GM10266 (cell line): ENCODE results near the gene PTCD3.

Experiments
- DNase-seq: peaks from one replicate; pipeline ENCODE4 v3.0.0; 2012; ENCODE audit errors: extremely low spot score
- CTCF ChIP-seq: IDR thresholded peaks from 2 replicates; pipeline ENCODE4 v1.5.1; 2012; ENCODE audit warnings: mild to moderate bottlenecking, low read depth; ENCODE audit not compliant: control insufficient read depth, insufficient read depth; ENCODE audit errors: missing control alignments

PTCD3 gene

GRCh38 chr2:86172610-86173009, 66.6 kb downstream of the PTCD3 start:
- DNase-seq = no peak
- no peak for TF ChIP-seq CTCF

- TF ChIP-seq CTCF = no peak
- DNase-seq = no peak
These were observed 68.4 kb downstream of the PTCD3 start for GRCh38 chr2:86174445-86174844.

- DNase-seq = no peak
- TF ChIP-seq CTCF = no peak
These were observed 69.8 kb downstream of the PTCD3 start for GRCh38 chr2:86175828-86176227.

- TF ChIP-seq CTCF = no peak
- DNase-seq = no peak
These were observed 70.6 kb downstream of the PTCD3 start for GRCh38 chr2:86176597-86176996.

- TF ChIP-seq CTCF = no peak
- no peak for DNase-seq
These were observed 79.6 kb downstream of the PTCD3 start for GRCh38 chr2:86185517-86186212.

- DNase-seq = no peak
- no peak for TF ChIP-seq CTCF
These were observed 80.4 kb downstream of the PTCD3 start for GRCh38 chr2:86186431-86186830.

- no peak for DNase-seq
- TF ChIP-seq CTCF = no peak
These were observed 83.9 kb downstream of the PTCD3 start for GRCh38 chr2:86189782-86190416.
